HepG2 (cell line): ENCODE data around the gene TERC. TPM values are rescaled to one million over a fixed set of nuclear protein-coding genes. Genes with fewer than 3 reads are reported as not detected.

Source experiments
- ATAC-seq: fragments of 200-7000 bp; cut with Tn5 transposase; 3 replicates; pipeline ENCODE4 v1.9.1; 2020; ENCODE audit warnings: mild to moderate bottlenecking, moderate library complexity
- BruUV-seq: library from RNA; stranded (reverse); fragments of 400-500 nt; replicated peaks from 2 replicates; lab custom pipeline; 2021; lab: Mats Ljungman, UMichigan
- CTCF ChIA-PET: fragments of 300-600 bp; formaldehyde crosslinking; extraction: SDS; loops from one replicate; lab custom pipeline; 2021; ENCODE audit warnings: low total read pairs, inconsistent platforms, low intra/inter-chr PET ratio; lab: Yijun Ruan, JAX
- POLR2A ChIA-PET: fragments of 350-600 bp; sonication (Branson Sonifier 250); formaldehyde crosslinking; loops from one replicate; lab custom pipeline; 2020; ENCODE audit warnings: antibody characterized with exemption, inconsistent platforms; lab: Yijun Ruan, JAX
- DNase-seq: peaks from one replicate; pipeline ENCODE4 v3.0.0-alpha.2; 2015; ENCODE audit warnings: low spot score
- FAIRE-seq: peaks from 3 replicates; lab custom pipeline; 2011; peaks lifted over from hg19 to GRCh38; lab: Jason Lieb, UNC
- H2AFZ ChIP-seq: one replicate; pipeline ENCODE4 v1.6.1; 2011; ENCODE audit warnings: low read length, inconsistent platforms
- H3K27ac ChIP-seq: fragments of 300-600 bp; 3 replicates; pipeline ENCODE4 v1.8.0; 2011; ENCODE audit warnings: mixed run types, mild to moderate bottlenecking, mixed read lengths, low read length, inconsistent platforms; ENCODE audit not compliant: insufficient read depth; ENCODE audit errors: extremely low read length
- H3K27me3 ChIP-seq, 2 experiments: fragments of 200-600 bp in 1 of 2; 2 replicates in 1 of 2; 3 replicates in 1 of 2; pipeline versions ENCODE4 v1.6.0 to v1.8.0; 2011; ENCODE audit warnings: low read length in 2 of 2, mild to moderate bottlenecking in 2 of 2, moderate library complexity in 2 of 2, inconsistent platforms in 1 of 2; ENCODE audit not compliant: insufficient read depth in 2 of 2, control insufficient read depth in 1 of 2
- H3K36me3 ChIP-seq, 2 experiments: fragments of 200-600 bp in 1 of 2; replicated peaks in 1 of 2; 2 replicates in 1 of 2; 3 replicates in 1 of 2; pipeline versions ENCODE4 v1.5.1 to v1.8.0; 2011; ENCODE audit warnings: low read length in 2 of 2, inconsistent platforms in 1 of 2; ENCODE audit not compliant: insufficient read depth in 2 of 2, control insufficient read depth in 1 of 2
- H3K4me1 ChIP-seq: 2 replicates; pipeline ENCODE4 v1.5.1; 2012; ENCODE audit warnings: low read length, inconsistent platforms; ENCODE audit not compliant: insufficient read depth
- H3K4me2 ChIP-seq: 2 replicates; pipeline ENCODE4 v1.6.0; 2011; ENCODE audit warnings: low read depth, low read length, inconsistent platforms
- H3K4me3 ChIP-seq, 3 experiments: fragments of 200-600 bp in 1 of 3; sonication (generic), shearing (Covaris generic) in 1 of 3; replicated peaks in 1 of 3; 2 replicates each; pipeline ENCODE4 v1.5.1; 2011 to 2016; ENCODE audit warnings: low read length in 3 of 3, inconsistent platforms in 2 of 3, low read depth in 2 of 3, mild to moderate bottlenecking in 2 of 3, control low read depth in 1 of 3, mixed read lengths in 1 of 3; ENCODE audit not compliant: insufficient read depth in 1 of 3
- H3K79me2 ChIP-seq: one replicate; pipeline ENCODE4 v1.6.1; 2011; ENCODE audit warnings: low read length, inconsistent platforms; ENCODE audit not compliant: insufficient read depth
- H3K9ac ChIP-seq: 2 replicates; pipeline ENCODE4 v1.6.0; 2011; ENCODE audit warnings: mild to moderate bottlenecking, low read depth, low read length, inconsistent platforms; ENCODE audit not compliant: insufficient read depth
- H3K9me3 ChIP-seq: 2 replicates; pipeline ENCODE4 v1.5.1; 2012; ENCODE audit warnings: mild to moderate bottlenecking, low read length
- H4K20me1 ChIP-seq: 2 replicates; pipeline ENCODE4 v1.6.0; 2011; ENCODE audit warnings: inconsistent platforms, mild to moderate bottlenecking, low read length, moderate library complexity; ENCODE audit not compliant: insufficient read depth
- CBX1 ChIP-seq: IDR thresholded peaks from one replicate; pipeline ENCODE4 v1.6.1; 2016; ENCODE audit warnings: antibody characterized with exemption, low read depth
- STAT5B ChIP-seq: sonication (generic); formaldehyde crosslinking; IDR thresholded peaks from 2 replicates; pipeline ENCODE4 v1.4.0; 2020; ENCODE audit warnings: missing genetic modification reagents
- ZSCAN21 ChIP-seq: sonication (generic); formaldehyde crosslinking; IDR thresholded peaks from 2 replicates; pipeline ENCODE4 v1.8.0; 2022; ENCODE audit warnings: mild to moderate bottlenecking, missing genetic modification reagents, moderate library complexity, borderline replicate concordance
- WGBS: methylation state at CpG from one replicate; pipeline ENCODE4 v1.1.6; 2017; ENCODE audit warnings: low lambda C conversion rate; 5-methylcytosine and 5-hydroxymethylcytosine counted together
- in situ Hi-C: cut with HindIII; loops from 2 replicates; pipeline ENCODE4 v1.10.0; 2017; ENCODE audit warnings: low pct_unique_long_range_greater_than_20kb; ENCODE audit not compliant: extremely low pct_ligation_motif_present
- intact Hi-C: fragments of 100-400 bp; cut with micrococcal nuclease; formaldehyde crosslinking; loops from one replicate; pipeline ENCODE4 v1.10.0; 2022; ENCODE audit not compliant: unreplicated experiment
- polyA plus RNA-seq, 8 experiments: library from polyadenylated mRNA; depleted of rRNA in 3 of 8; stranded (reverse) in 7 of 8; unstranded in 1 of 8; fragments of >200 nt; fragmentation: Illumina TruSeq in 4 of 8; extraction: Trizol in 4 of 8; gene quantifications; 2 replicates each; pipeline versions ENCODE4 v1.2.1 to v1.2.3, GENCODE V29; 2011 to 2016; ENCODE audit warnings: low read depth in 4 of 8, missing spikeins in 1 of 8, mixed read lengths in 1 of 8; ENCODE audit not compliant: insufficient read depth in 1 of 8
- total RNA-seq, 5 experiments: library from RNA; depleted of rRNA; stranded (reverse); fragments of >200 nt; fragmentation: Illumina TruSeq; extraction: Trizol; gene quantifications; 2 replicates each; pipeline ENCODE4 v1.2.3, GENCODE V29; 2016; ENCODE audit warnings: low read depth in 1 of 5
- TF ChIP-seq, protein P1 (sequence below): sonication (generic); formaldehyde crosslinking; IDR thresholded peaks from 2 replicates; pipeline ENCODE4 v1.4.0; 2020; ENCODE audit warnings: missing genetic modification reagents
- TF ChIP-seq, protein P2 (sequence below), 2 experiments: sonication (generic) in 1 of 2; formaldehyde crosslinking in 1 of 2; IDR thresholded peaks; 2 replicates each; pipeline versions ENCODE4 v1.4.0 to v1.6.1; 2018 to 2020; ENCODE audit warnings: missing genetic modification reagents in 2 of 2, borderline replicate concordance in 1 of 2, low read depth in 1 of 2, mild to moderate bottlenecking in 1 of 2, missing biosample characterization in 1 of 2
- TF ChIP-seq, protein P3 (sequence below): sonication (generic); formaldehyde crosslinking; IDR thresholded peaks from 2 replicates; pipeline ENCODE4 v1.8.0; 2022; ENCODE audit warnings: mild to moderate bottlenecking, missing genetic modification reagents, moderate library complexity

Gene TERC
- total and polyA plus RNA-seq, 2 of the 13 experiments (the other 11 are each of a cell fraction or from before 2014, with no cell fraction given) = 1.3 to 74.6 TPM

DNA sequence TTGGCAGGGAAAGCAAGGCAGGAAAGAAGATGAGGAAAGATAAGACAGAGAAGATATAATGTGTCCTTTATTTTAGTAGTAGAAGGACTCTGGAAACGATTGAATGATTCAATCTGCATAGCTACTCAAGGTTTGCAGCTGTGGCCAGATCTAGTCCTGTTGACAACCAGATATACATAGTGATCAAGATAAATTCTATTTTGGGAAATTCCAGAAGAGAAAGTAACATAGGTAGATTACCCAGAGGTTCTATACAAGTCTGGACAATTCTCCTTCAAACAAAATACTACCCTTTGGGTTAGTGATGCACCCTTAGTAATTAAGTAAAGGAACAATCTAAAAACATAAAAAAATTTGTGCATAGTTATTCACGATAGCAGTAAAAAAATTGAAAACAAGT is 9.4 kb downstream of the TERC start (continued):
- TF ChIP-seq, protein P1, sequence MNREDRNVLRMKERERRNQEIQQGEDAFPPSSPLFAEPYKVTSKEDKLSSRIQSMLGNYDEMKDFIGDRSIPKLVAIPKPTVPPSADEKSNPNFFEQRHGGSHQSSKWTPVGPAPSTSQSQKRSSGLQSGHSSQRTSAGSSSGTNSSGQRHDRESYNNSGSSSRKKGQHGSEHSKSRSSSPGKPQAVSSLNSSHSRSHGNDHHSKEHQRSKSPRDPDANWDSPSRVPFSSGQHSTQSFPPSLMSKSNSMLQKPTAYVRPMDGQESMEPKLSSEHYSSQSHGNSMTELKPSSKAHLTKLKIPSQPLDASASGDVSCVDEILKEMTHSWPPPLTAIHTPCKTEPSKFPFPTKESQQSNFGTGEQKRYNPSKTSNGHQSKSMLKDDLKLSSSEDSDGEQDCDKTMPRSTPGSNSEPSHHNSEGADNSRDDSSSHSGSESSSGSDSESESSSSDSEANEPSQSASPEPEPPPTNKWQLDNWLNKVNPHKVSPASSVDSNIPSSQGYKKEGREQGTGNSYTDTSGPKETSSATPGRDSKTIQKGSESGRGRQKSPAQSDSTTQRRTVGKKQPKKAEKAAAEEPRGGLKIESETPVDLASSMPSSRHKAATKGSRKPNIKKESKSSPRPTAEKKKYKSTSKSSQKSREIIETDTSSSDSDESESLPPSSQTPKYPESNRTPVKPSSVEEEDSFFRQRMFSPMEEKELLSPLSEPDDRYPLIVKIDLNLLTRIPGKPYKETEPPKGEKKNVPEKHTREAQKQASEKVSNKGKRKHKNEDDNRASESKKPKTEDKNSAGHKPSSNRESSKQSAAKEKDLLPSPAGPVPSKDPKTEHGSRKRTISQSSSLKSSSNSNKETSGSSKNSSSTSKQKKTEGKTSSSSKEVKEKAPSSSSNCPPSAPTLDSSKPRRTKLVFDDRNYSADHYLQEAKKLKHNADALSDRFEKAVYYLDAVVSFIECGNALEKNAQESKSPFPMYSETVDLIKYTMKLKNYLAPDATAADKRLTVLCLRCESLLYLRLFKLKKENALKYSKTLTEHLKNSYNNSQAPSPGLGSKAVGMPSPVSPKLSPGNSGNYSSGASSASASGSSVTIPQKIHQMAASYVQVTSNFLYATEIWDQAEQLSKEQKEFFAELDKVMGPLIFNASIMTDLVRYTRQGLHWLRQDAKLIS = no peak
- TF ChIP-seq ZSCAN21 (CRISPR knock-in tag) (no peak), STAT5B (CRISPR knock-in tag) (no peak)
- TF ChIP-seq, protein P2, sequence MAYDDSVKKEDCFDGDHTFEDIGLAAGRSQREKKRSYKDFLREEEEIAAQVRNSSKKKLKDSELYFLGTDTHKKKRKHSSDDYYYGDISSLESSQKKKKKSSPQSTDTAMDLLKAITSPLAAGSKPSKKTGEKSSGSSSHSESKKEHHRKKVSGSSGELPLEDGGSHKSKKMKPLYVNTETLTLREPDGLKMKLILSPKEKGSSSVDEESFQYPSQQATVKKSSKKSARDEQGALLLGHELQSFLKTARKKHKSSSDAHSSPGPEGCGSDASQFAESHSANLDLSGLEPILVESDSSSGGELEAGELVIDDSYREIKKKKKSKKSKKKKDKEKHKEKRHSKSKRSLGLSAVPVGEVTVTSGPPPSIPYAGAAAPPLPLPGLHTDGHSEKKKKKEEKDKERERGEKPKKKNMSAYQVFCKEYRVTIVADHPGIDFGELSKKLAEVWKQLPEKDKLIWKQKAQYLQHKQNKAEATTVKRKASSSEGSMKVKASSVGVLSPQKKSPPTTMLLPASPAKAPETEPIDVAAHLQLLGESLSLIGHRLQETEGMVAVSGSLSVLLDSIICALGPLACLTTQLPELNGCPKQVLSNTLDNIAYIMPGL (CRISPR knock-in tag; IDR thresholded peaks at IDR 0.05; ENCODE audit: borderline replicate concordance in 1 of 2, low read depth in 1 of 2) = no peak

DNA sequence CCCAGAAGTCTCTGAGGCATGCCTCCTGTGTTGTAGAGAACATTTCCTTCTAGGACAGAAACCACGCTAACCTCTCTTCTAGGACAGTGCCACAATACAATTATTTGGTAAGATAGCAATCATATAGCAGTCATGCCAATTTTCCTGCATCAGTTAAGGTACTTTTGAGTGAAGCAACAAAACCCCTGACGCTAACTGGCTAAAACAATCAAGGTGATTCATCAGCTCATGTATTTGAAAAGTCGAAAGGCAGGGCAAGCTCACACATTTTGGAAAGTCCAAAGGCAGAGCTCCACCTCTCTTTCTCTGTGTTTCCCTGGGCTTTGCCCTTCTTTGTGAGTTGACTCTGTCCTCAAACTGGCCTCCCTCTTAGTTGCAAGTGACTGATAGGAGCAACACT is 10.1 kb downstream of the TERC start:
- Histone ChIP-seq H3K9me3 (no peaks in the 10 kb centered on the region), H3K79me2 (no peaks in the 10 kb centered on the region), H3K4me1 (peaks cover 23% of the 10 kb centered on the region), H4K20me1 (no peaks in the 10 kb centered on the region), H3K27me3 (no peaks in the 10 kb centered on the region), H3K9ac (no peak overlapping the region), H2AFZ (no peak overlapping the region), H3K4me3 (no peak overlapping the region), H3K4me2 (no peak overlapping the region), H3K27ac (no peak overlapping the region), H3K36me3 (no peaks in the 10 kb centered on the region)
- in situ Hi-C loops = no loop called here
- POLR2A ChIA-PET = no interaction called here
- intact Hi-C loops = no loop called here
- DNase-seq (no peak), ATAC-seq (peak; percentile 47), FAIRE-seq (no peak)
- CTCF ChIA-PET = no interaction called here
- WGBS = 5% methylated on average over 3 of the region's 3 CpGs
- TF ChIP-seq CBX1 = no peak
- TF ChIP-seq, protein P3, sequence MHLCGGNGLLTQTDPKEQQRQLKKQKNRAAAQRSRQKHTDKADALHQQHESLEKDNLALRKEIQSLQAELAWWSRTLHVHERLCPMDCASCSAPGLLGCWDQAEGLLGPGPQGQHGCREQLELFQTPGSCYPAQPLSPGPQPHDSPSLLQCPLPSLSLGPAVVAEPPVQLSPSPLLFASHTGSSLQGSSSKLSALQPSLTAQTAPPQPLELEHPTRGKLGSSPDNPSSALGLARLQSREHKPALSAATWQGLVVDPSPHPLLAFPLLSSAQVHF = no peak
- no TSS peak for BruUV-seq
